T-helper 9 cell (primary cell): ENCODE results near the gene VTN.

Experiments
- DNase-seq: peaks from one replicate; pipeline ENCODE4 v3.0.0-alpha.2; 2020
- total RNA-seq, 2 donors: gene quantifications; one replicate each; lab custom pipeline; 2026; lab: John Stamatoyannopoulos, UW

VTN gene, protein sequence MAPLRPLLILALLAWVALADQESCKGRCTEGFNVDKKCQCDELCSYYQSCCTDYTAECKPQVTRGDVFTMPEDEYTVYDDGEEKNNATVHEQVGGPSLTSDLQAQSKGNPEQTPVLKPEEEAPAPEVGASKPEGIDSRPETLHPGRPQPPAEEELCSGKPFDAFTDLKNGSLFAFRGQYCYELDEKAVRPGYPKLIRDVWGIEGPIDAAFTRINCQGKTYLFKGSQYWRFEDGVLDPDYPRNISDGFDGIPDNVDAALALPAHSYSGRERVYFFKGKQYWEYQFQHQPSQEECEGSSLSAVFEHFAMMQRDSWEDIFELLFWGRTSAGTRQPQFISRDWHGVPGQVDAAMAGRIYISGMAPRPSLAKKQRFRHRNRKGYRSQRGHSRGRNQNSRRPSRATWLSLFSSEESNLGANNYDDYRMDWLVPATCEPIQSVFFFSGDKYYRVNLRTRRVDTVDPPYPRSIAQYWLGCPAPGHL
- 0 to 0.24 reads per million in 2 donors for total RNA-seq

GRCh38 chr17:28370035-28370743 is at the start of gene VTN:
VTN (minus strand) TSS chr17:28370307; CDS start chr17:28370203, 104 bp downstream.
- DNase-seq, result no peak

DNA sequence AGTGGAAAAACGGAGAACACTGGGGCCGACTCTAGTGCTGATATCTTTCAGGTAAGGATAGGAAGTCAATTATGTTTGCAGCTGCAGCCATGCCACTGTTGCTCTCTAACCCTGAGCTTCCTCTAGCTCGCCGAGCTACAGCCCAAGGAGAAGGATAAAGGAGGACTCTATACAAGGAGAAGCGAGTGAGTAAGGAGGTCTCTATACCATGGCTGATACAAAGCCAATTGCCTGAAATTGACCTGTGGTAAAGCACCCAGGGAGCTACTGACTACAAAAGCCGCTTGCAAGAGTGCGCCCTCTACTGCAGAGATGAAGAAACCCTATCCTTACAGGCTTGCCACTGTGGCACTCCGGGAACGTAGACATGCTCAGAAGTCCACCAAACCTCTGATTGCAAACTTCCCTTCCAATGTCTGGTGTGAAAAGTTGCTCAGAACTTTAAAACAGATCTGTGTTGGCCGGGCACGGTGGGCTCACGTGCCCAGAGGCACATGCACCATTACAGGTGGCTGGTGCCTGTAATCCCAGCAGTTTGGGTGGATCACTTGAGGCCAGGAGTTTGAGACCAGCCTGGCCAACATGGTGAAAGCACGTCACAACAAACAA is 46.7 kb upstream of the VTN start:
- peak; percentile 21 for DNase-seq

DNA sequence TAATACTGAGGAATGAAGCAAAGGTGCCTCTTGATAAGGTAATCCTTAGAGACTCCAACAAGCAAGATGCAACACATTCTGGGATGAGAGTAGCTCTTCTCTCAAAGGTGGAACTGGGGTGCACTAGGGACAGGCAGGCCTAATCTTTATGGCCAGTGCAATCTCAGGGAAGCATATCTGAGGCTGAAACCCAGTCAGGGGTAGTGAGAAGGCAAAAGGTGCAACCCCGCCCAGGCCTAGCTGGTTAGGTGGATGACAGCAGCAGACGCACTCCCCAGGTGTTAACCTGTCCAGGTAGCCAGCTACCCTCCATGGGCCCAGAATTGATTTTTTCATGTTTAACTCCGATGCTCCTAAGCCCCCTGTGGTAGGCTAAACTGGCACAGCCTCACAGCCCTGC is 45.8 kb upstream of the VTN start:
- no peak for DNase-seq

- DNase-seq, result no peak
Measured at GRCh38 chr17:28413804-28414203, 43.7 kb upstream of the VTN start.

- DNase-seq, result no peak
Measured at GRCh38 chr17:28412099-28412498, 42.0 kb upstream of the VTN start.

GRCh38 chr17:28407974-28408306 is 37.8 kb upstream of the VTN start:
- no peak for DNase-seq

DNA sequence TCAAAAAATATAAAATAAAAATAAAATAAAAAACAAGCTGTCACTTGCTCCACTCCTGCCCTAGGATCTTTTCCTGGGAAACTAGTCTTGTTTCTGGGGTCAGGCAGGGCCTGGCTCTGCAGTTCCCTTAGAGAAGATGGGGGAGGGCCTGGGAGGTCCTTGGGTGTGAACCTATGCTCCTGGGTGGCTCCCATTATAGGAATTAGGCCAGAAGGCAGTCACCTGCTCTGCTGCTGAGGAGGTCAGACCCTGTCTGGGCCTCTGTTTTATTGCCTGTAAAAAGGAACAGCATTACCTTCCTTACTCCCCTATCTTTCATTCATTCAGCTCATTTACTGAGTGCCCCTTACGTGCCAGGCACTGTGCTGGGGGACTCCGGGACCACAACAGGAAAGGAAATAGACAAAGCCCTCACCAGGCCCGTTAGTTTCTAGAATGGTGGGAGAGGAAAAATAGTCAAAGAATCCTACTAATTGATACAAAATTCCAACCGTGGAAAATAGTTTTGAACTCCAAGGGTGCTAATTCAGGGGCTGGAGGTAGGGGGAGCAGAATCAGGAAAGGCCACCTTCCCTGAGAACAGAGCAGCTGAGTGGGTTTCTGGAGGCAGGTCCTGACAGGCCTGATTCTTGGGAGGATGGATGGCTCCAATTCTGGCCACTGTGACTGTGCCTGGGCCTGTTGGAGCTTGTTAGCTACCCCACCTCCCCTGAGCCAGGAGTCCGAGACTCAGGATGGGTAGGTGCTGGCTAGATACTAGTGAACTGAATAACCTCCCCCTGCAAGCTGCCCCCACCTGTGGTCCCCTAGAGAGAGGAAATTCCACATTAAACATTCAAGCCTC is 37.2 kb upstream of the VTN start:
- DNase-seq, result no peak

DNA sequence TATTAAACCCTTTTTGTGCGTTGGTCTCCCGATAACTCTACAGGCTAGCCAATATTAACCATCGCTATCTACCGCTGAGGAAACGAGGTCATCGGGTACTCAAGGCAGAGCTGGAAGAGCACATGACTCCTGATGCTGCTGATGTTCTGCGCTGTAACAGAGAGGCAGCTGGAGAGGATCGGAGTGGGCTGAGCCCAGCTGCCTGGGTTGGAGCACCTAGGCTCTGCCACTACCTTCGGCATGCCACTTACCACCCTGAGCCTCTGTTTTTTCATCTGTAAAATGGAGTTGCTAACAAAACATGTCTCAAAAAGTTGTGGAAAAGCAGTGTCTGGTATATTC is 36.3 kb upstream of the VTN start:
- DNase-seq, result no peak

- DNase-seq, result no peak
Measured at GRCh38 chr17:28405632-28406472, 35.7 kb upstream of the VTN start, which contains the start of gene SLC46A1. SLC46A1 (minus strand) TSS chr17:28406212; CDS start chr17:28406114, 98 bp downstream.

DNA sequence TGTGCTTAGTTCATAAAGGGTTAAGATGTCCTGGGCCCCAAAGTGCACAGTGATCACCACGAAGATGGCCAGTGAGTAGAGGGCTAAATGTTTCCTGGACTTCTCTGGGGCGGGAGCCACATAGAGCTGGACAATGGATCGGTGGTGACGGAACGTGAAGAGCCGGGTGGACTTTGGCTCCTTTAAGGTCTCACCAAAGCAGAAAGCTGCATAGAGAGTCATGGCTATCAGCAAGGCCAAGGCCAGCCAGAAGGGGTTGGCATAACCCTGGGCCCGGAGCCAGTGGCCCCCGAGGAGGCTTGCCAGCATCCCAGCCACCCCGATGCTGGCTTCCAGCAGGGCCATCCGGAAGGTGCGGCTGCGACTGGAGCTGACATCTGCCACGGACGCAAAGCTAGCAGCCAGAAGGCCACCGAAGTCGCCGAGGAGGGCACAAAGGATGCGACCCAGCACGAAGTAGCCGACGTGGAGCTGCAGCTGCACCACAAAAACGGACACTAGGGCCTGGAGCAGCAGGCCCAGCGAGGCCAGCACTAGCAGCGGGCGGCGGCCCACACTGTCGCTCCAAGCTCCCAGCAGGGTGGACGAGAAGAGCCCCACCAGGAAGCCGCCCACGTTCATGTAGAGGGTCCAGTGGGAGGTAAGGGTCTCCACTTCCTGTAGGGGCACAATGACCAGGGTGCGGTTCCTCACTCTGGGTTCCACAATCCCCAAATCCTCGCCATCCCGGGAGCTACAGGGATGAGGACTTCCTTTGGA is 34.9 kb upstream of the VTN start:
- DNase-seq, result no peak

- DNase-seq, result no peak
Measured at GRCh38 chr17:28404461-28404811, 34.3 kb upstream of the VTN start.

DNA sequence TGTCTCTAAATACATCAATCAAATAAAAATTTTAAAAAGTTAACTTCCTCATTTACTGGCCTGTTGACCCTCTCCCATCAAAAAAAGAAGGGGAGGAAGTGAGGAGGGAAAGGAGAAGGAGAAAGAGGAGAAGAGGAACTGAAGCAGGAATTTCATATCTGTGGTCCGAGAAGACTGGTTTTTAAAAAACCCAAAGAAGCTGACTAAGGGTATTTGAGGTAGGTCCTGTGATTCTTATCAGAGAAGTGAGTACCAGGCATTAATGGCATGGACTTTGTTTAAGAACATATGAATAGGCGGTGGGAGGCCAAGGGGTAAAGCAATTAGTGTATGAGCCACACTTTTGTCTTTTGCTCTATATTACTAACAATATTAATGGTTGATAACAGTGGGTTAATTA is 33.9 kb upstream of the VTN start:
- no peak for DNase-seq

DNA sequence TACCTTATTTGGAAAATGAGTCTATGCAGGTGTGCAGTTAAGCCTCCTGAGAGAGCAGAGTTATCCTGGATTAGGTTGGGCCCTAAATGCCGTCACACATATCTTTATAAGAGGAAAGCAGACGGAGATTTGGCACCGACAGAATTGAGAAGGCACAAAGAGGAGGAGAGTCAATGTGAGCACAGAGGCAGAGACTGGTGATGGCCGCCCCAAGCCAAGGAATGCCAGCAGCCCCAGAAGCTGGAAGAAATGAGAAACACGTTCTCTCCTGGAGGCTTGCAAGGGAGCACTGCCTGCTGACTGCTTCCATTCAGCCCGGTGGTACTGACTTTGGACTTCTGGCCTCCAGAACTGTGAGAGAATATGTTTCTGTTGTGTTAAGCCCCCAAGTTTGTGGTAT is 32.7 kb upstream of the VTN start:
- DNase-seq, result no peak

GRCh38 chr17:28402224-28402630 is 32.1 kb upstream of the VTN start:
- no peak for DNase-seq

GRCh38 chr17:28399808-28400207 is 29.7 kb upstream of the VTN start:
- DNase-seq, result no peak

DNA sequence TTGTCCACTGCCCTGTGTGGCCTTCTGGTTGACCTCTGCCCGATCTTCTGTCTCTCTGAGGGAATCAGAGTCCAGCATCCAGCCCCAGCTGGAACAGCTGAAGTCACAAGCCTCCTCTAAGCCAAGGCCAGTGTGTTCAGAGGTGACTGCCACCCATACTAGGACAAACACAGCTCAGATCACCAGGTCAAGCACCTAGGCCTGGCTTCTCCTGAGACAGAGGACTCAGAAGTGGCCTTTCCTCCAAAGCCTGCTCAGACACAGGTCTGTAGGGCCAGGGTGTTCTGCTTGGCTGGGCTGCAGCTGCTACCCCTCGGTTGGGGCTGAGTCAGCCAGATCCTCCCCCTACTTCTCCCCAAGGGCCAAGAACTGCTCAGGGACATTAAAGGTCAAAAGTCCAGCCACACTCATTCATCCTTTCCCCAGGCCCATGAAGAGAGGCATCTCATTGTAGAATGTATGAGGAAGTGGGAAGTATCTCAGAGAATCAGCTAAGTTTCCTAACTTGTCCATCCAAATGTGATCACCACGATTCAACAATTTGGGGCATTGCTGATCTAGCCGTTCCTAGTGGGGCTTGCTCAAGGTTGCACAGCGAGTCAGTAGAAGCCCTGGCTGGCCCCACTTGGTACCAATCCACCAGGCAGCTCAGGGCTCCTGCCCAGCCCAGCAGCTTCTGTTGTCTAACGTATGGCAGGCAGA is 28.3 kb upstream of the VTN start:
- no peak for DNase-seq

- no peak for DNase-seq
Measured at GRCh38 chr17:28397687-28398279, 27.7 kb upstream of the VTN start.

GRCh38 chr17:28397275-28397674 is 27.2 kb upstream of the VTN start:
- no peak for DNase-seq

GRCh38 chr17:28396635-28397239 is 26.6 kb upstream of the VTN start:
- DNase-seq, result no peak

GRCh38 chr17:28395968-28396367 is 25.9 kb upstream of the VTN start:
- DNase-seq, result no peak
